CD4-positive, alpha-beta T cell treated with Interferon alpha-2 for 1 hour (primary cell): Measurements from ENCODE around the gene E2F4.
A peak's percentile ranks its signal among the peaks of the same experiment; 100 is the strongest.

Experiments
- DNase-seq, 2 donors: peaks; one replicate each; pipeline ENCODE4 v3.0.0-alpha.2; 2020 to 2022

E2F4 gene

DNA sequence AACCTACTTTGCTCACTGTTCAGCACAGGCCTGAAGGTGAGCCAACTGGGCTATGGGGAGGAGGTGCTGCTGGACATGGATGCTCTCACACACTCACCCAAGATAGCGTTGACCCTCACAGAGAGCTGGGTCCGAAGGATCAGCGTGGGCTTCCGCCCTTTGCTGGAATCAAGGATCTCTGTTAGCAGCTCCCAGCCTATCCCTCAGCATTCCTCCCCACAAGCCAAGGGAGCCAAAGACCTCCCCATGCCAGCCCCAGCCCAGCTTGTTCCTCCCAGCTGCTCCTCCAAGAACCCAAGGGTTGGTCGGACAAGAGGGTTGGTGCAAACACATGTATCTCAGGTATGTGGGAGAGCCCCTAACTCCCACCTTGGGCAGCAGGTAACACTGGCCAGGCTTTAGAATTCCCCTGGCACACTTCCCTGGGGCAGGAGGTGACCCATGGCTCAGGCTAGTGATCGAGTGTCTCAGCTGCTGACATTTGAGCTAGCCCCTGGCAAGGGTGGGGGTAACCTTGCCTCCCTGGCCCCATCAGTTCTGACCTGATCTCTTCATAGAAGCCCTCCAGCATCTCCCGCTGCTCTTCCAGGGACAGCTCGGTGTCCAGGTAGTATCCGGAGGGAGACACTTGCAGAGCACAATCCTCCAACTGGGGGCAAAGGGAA is 47.0 kb downstream of the E2F4 start:
- DNase-seq: no peak

DNA sequence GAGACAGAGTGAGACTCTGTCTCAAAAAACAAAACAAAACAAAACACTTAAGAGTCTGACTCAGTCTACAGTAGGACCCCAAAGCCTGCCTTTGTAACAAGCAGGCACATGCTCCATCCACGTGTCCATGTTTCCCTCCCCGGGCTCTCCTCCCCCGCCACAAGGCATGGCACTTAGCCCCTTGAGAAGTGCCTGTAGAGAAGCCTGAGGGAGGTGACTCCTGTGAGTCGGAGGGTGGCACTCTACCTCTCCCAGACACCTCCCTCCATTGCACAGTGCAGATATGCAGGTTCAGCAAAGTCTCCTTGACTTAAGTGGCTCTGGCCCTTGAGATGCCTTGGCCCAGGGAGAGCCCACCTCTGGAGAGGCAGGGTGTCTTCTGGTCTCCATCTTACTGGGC is 48.6 kb downstream of the E2F4 start:
- no peak for DNase-seq

DNA sequence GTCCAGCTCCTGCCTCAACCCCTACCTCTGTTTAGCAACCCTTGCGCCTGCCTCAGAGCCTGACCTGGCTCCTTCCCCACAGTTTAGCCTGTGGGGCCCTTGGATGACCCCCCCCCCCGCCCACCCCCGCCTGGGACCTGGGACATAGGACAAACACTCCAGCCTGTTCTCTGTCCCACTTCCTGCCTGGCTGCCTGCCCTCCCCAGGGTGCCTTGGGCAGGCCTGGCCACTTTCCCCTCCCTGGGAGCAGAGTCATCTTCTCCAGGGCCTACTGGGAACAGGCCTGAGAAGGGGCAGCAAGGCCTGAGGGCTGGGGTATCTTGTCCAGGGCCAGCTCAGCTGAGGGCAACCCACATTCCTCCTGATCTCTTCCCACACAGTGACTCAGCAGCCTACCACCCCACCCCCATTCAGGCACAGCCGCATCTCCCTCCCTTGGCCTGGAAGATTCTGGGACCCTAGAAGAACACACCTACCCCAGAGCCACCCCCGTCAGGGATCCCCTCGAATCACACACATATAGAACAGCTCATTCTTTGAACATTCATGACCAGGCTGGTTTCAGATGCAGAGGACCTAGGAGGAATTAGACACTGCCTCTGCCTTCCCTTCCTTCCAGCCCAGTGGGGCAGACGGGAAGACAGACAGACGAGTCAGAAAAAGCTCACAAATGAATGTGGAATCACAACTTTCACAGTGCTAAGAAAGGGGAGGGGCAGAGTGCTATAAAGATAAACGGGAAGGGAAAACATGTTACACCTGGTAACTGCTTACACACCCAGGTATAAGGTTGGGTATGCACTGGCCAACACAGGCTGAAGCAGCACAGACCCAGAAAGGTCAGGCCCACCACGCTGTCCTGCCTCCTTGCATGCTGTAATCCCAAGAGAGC is 49.3 kb downstream of the E2F4 start:
- DNase-seq: no peak

DNA sequence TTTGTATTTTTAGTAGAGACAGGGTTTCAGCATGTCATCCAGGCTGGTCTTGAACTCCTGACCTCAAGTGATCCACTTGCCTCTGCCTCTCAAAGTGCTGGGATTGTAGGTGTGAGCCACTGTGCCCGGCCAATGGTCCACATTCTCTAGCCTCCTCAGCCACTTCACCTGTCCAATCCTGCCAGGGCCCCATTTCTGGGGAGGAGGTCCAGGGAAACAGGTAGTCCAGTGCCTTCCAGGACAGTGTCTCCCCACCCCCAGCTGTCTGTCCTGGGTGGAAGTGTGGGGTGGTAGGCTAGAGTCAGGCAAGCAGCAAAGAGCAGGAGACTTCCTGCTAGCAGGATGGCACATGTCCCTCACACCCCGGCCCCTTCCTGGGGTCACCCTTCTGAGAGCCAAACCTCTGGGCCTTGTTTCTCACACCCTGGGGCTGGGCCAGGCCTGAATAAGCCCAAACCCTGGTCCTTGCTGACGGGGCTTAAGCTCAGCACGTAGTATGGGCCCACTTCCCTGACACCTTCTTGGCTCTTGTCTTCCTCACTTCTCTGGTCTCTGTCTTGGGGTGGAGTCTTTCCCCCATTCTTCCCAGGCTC is 50.3 kb downstream of the E2F4 start:
- no peak for DNase-seq

DNA sequence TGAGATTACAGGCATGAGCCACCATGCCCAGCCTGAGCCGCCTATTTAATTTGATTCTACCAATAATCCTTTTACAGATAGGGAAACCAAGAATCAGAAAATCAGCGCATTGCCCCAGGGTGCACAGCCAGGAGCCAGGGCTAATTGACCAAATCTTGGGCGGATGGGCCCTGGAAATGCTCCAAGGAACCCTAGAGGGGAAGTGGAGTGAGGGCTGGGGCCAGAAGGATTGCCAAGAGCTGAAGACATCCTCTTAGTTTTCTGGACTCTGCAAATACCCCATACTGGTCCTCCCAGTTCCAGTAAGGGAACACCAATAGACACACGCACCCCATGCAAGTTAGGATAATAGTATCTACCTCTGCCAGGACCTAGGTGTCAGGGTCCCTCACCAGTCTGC is 51.5 kb downstream of the E2F4 start:
- no peak for DNase-seq

DNA sequence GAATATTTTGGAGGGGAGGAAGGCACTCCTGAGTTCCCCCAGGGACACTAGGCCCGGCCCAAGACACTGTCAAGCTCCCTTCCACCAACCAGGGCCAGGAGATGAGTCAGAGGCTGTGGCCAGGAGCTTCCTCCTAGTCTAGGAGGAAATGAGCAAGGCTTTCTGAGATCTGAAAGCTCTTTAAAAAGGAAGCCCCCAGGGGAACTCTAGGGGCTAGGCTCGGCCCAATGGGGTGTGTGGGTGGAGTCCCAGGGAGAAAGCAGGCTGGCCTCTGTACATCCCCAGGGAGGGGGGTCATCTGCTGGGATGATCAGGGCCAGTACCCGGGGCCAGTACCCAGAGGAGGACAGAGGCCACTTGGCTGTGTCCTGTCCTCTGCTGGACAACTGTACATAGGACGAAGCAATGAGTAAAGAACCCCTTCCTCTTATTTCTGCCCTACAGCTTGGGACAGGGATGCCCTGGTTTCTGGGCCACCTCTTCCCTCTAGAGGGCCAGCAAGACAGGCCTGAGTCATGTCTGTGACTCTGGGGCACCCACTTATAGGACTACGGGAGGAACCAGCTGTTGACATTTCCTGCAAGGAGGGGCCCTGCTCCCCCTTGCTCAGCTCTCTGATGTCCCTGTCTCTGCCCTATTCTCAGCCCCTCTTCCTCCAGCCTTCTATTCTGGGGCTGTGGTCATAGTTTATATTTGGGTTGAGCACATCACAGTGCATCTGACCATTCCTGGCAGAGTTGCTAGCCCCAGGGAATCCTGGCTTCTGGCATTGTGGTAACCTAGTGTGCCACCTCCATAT is 52.6 kb downstream of the E2F4 start:
- DNase-seq: peak; percentile 82 to 85

DNA sequence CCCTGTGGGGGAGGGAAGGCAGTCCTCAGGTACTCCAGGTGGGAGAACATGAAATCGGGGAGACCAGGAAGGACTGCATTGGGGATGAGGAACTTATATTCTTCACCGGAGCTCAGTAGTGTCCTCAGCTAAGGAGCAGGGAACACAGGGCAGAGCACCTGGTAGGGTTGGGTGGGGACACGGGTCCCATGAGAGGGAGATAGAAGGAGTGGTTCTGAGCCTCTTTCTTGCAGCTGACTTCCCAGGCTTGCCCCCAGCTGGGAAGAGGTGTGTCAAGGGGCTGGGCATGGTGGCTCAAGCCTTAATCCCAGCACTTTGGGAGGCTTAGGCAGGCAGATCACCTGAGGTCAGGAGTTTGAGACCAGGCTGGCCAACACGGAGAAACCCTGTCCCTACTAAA is 53.2 kb downstream of the E2F4 start:
- DNase-seq: no peak

DNA sequence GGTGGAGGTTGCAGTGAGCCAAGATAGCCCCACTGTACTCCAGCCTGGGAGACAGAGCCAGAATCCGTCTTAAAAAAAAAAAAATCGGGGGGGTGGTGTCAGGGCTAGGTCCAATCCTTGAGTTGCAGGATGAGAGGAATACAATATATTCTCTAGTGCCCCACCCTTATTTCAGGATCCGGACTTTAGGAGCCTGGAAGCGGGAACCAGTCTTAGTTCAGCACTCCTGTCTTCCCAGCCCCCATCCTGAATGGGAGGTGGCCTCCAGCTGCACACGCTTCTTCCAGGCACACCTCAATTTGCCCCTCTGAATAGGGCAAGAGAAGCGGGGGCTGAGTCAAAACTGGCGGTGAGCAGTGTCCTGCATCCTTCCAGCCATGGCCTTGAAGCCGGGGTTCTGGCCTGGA is 53.7 kb downstream of the E2F4 start:
- DNase-seq: no peak

DNA sequence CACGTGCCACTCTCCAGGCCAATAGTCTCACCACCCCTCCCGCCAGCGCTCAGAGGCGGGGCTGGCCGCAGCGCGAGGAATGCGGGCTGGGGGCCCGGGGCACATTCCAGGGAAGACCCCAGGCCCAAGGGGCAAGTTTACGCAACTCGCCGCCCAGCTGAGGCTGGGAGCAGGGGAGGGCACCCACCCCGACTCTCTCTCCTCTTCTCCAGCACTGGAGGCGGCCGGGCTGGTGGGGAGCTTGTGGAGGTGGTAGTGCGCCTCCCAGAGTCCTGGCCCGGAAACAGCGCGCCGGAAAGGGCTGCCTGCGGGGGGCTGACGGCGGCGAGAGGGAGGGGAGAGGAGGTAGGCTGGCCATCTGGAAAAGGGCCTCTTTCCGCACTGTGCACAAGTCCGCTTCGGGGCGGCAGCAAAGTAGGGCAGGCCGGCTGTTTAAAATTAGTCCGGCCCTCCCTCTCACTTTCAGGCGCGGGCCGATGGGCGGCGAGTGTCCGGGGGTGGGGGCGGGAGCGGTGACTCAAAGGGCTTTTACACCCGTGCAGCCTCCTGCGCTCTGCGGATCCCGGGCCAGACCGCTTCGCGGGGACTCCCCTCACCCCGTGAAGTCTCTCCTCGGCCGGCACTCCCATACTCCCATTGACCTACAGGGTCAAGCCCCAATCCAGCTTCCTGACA is 54.3 kb downstream of the E2F4 start:
- DNase-seq: peak; percentile 32 to 55

DNA sequence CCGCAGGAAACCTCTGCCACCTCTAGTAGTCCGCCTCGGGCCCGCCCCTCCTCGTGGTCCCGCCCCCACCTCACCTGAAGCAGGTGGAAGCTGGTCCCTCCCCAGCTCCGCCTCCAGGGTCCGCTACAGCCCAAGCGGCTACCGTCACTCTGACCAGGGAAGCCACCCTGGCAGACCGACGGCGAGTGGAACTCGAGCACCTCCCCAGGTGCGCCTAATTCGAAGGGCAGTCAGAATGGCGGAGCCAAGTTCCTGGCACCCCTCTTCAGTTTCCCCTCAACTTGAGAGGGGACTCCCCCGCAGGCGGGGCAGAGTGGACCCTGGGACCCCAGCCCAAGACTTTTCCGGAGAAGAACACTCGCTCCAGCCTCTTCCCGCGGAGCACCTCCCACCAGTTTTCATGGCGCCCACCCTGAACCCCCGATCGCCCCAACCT is 54.8 kb downstream of the E2F4 start:
- DNase-seq: peak; percentile 27 to 64

DNA sequence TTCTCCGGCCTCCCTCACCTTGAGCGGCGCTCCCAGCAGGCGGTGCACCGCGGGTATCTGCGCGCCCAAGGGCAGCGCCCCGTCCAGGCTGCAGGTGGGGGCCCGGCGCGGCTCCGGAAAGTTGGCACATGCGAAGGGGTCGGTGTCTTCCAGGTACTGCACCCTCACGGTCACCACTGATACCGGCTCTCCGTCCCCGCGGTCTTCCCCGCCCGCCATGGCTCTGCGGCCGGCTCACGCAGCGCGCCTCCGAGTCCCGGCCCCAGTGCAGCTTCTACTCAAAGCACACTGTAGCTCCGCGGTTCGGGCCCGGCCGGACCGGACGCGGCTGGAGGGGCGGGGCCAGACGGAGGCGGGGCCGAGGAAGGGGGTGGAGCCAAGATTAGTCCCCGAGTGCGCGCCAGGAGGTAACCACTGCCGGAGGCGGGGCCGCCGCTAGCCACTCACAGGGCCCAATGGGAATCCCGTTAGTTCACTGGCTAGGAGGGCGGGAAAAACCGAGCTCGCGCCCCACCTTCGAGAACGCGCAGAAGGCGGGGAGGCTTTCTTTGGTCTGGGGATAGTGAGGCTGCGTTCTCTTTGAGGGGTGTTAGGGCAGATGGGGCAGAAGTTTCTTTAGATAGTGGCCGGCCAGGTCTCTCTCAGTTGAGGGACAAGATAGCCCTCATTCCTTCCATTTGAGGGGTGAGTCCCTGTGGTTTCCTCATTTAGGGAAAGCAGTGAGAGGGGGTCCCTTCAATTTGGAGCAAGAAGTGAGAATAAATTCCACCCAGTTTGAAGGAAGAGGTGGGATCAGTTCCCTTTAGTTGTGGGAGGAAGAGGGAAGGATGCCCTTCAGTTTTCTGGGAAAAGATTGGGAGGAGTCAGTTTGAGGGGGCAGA is 55.5 kb downstream of the E2F4 start, which contains the start of gene FHOD1:
Gene FHOD1 (minus strand): TSS at position 290 of the 881 bp plus-strand sequence. CDS start 71 bp downstream, at position 219.
- DNase-seq: peak; percentile 96

DNA sequence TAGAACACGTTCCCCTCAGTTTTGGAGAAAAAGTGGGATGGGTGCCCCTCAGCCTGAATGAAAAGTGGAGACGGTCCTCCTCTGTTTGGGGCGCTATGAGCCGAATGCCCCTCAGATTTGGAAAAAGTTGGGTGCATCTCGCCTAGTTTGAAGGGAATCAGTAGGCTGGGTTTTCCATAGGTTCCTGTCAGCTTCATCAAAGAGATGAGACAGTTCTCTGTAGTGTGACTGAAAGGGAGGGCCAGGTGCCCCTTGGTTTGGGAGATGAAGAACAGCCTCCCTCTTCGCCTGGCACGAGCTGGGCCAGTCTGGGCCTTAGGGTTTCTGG is 56.1 kb downstream of the E2F4 start:
- DNase-seq: no peak
